ENCODE data around the gene COL6A5. TPM values are rescaled to one million over a fixed set of nuclear protein-coding genes. Genes with fewer than 3 reads are reported as not detected.
A peak's percentile ranks its signal among the peaks of the same experiment; 100 is the strongest.

Gene COL6A5
- polyA plus RNA-seq, 1 of the 3 experiments (the other 2 are of a cell fraction): not detected

DNA sequence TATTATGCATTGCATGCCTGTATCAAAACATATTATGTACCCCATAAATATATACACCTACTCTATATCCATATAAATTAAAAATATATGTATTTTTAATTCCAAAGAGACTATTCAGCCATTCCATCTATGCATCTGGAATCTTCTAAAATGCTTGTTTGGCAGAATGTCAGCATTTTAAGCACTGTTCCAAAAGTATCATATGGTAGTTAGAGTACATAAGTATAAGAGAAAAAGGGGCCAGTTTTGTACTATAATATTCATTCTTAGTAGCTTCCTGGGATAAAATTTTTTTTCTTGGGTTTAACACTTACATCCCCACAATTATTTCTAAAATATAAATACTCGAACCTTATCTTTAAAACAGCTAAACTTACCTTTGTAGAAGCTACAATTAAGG is 111.1 kb downstream of the COL6A5 start:
- TF ChIP-seq NFIC (IDR thresholded peaks at IDR 0.05; ENCODE audit: borderline replicate concordance): no peak
- TF ChIP-seq NRF1 (IDR thresholded peaks at IDR 0.05; ENCODE audit: low read depth, low read length): no peak
- TF ChIP-seq GABPA (IDR thresholded peaks at IDR 0.05; ENCODE audit: low read depth): no peak
- TF ChIP-seq EP300 (IDR thresholded peaks at IDR 0.05; ENCODE audit: borderline replicate concordance in 1 of 2, low read depth in 1 of 2, low read length in 1 of 2): no peak
- TF ChIP-seq, protein P1, sequence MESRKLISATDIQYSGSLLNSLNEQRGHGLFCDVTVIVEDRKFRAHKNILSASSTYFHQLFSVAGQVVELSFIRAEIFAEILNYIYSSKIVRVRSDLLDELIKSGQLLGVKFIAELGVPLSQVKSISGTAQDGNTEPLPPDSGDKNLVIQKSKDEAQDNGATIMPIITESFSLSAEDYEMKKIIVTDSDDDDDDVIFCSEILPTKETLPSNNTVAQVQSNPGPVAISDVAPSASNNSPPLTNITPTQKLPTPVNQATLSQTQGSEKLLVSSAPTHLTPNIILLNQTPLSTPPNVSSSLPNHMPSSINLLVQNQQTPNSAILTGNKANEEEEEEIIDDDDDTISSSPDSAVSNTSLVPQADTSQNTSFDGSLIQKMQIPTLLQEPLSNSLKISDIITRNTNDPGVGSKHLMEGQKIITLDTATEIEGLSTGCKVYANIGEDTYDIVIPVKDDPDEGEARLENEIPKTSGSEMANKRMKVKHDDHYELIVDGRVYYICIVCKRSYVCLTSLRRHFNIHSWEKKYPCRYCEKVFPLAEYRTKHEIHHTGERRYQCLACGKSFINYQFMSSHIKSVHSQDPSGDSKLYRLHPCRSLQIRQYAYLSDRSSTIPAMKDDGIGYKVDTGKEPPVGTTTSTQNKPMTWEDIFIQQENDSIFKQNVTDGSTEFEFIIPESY (IDR thresholded peaks at IDR 0.05; ENCODE audit: borderline replicate concordance, low read depth): no peak
- TF ChIP-seq MEF2A (IDR thresholded peaks at IDR 0.05; ENCODE audit: borderline replicate concordance, low read depth): no peak
- TF ChIP-seq FOXM1 (IDR thresholded peaks at IDR 0.05; ENCODE audit: low read depth): no peak
- TF ChIP-seq TAF1 (IDR thresholded peaks at IDR 0.05; ENCODE audit: borderline replicate concordance, low read depth, low read length): no peak
- no peak for TF ChIP-seq CHD2 (IDR thresholded peaks at IDR 0.05; ENCODE audit: low read length, partially characterized antibody)
- no peak for TF ChIP-seq YY1 (IDR thresholded peaks at IDR 0.05; ENCODE audit: low read depth)
- no peak for TF ChIP-seq ELF1 (IDR thresholded peaks at IDR 0.05)
- no peak for TF ChIP-seq RCOR1 (IDR thresholded peaks at IDR 0.05; ENCODE audit: low read length)
- TF ChIP-seq TCF12 (IDR thresholded peaks at IDR 0.05): no peak
- no peak for TF ChIP-seq GATA2 (CRISPR knock-in tag; IDR thresholded peaks at IDR 0.05)
- no peak for TF ChIP-seq RXRA (IDR thresholded peaks at IDR 0.05; ENCODE audit: borderline replicate concordance, low read depth)
- Histone ChIP-seq H3K36me3 (replicated peaks in 1 of 2; ENCODE audit: control insufficient read depth in 1 of 2, insufficient read depth in 2 of 2, low read length in 1 of 2) (no peaks in the 10 kb centered on the region), H3K27ac (ENCODE audit: low read depth in 2 of 2, low read length in 1 of 2) (no peak overlapping the region), H3K9ac (no peak overlapping the region), H3K4me2 (no peak overlapping the region), H3K4me3 (ENCODE audit: low read depth in 2 of 2, low read length in 1 of 2) (no peak overlapping the region), H3K4me1 (ENCODE audit: control insufficient read depth in 1 of 2, insufficient read depth in 2 of 2, low read depth in 1 of 2, low read length in 1 of 2) (no peaks in the 10 kb centered on the region), H3K9me2 (no peaks in the 10 kb centered on the region), H3F3A (replicated peaks; ENCODE audit: insufficient read depth) (no peaks in the 10 kb centered on the region), H3K79me2 (ENCODE audit: insufficient read depth) (no peaks in the 10 kb centered on the region), H3K9me3 (no peaks in the 10 kb centered on the region), H4K20me1 (ENCODE audit: insufficient read depth) (no peaks in the 10 kb centered on the region), H2AFZ (ENCODE audit: low read depth) (no peak overlapping the region), H3K27me3 (ENCODE audit: insufficient read depth) (no peaks in the 10 kb centered on the region)
- ChIA-PET POLR2A (no interaction called here), CTCF (no interaction called here)
- DNase-seq: no peak
- 9% methylated on average over 1 of the region's 1 CpG for WGBS (ENCODE audit: low lambda C conversion rate)

DNA sequence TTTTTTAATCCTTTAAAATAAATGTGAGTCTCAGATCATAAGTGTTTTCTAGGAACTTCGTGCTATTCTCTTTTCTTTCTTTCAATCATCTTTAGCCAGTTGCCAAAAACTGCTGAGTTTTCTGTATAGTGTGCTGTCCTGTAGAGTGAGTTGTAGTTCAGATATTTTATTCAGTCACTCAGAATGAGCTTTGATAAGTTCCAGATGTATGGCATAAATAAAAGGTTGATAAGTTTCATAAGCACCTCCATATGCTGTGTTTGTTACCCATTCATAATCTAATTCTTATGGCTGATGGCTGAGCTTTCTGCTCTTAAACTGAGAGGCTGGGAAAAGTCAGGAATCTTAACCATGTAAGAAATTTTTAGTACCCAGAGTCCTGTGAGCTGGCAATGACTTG is 112.2 kb downstream of the COL6A5 start:
- H3K9me2 ChIP-seq: no peaks in the 10 kb centered on the region
- H3F3A ChIP-seq (replicated peaks; ENCODE audit: insufficient read depth): no peaks in the 10 kb centered on the region
- POLR2A ChIA-PET: no interaction called here
- no peaks in the 10 kb centered on the region for H3K79me2 ChIP-seq (ENCODE audit: insufficient read depth)
- H3K36me3 ChIP-seq (replicated peaks in 1 of 2; ENCODE audit: control insufficient read depth in 1 of 2, insufficient read depth in 2 of 2, low read length in 1 of 2): no peaks in the 10 kb centered on the region
- H3K4me1 ChIP-seq (ENCODE audit: control insufficient read depth in 1 of 2, insufficient read depth in 2 of 2, low read depth in 1 of 2, low read length in 1 of 2): no peaks in the 10 kb centered on the region
- H3K4me3 ChIP-seq (ENCODE audit: low read depth in 2 of 2, low read length in 1 of 2): no peak overlapping the region
- no peak overlapping the region for H3K4me2 ChIP-seq
- H3K27ac ChIP-seq (ENCODE audit: low read depth in 2 of 2, low read length in 1 of 2): no peak overlapping the region
- TF ChIP-seq SIN3A (IDR thresholded peaks at IDR 0.05; ENCODE audit: borderline replicate concordance, low read depth, low read length) (no peak), POLR2AphosphoS5 (IDR thresholded peaks at IDR 0.05; ENCODE audit: low read depth, low read length) (no peak), JUND (IDR thresholded peaks at IDR 0.05) (no peak), EP300 (IDR thresholded peaks at IDR 0.05; ENCODE audit: borderline replicate concordance in 1 of 2, low read depth in 1 of 2, low read length in 1 of 2) (no peak), CHD2 (IDR thresholded peaks at IDR 0.05; ENCODE audit: low read length, partially characterized antibody) (no peak), MEF2A (IDR thresholded peaks at IDR 0.05; ENCODE audit: borderline replicate concordance, low read depth) (no peak), EZH2phosphoT487 (IDR thresholded peaks at IDR 0.05; ENCODE audit: borderline replicate concordance, low read depth) (no peak), TAF1 (IDR thresholded peaks at IDR 0.05; ENCODE audit: borderline replicate concordance, low read depth, low read length) (no peak), MXI1 (IDR thresholded peaks at IDR 0.05; ENCODE audit: low read depth, low read length) (no peak), SMC3 (IDR thresholded peaks at IDR 0.05; ENCODE audit: low read depth, low read length) (no peak)
- TF ChIP-seq, protein P2, sequence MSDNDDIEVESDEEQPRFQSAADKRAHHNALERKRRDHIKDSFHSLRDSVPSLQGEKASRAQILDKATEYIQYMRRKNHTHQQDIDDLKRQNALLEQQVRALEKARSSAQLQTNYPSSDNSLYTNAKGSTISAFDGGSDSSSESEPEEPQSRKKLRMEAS (IDR thresholded peaks at IDR 0.05; ENCODE audit: low read depth): no peak
- TF ChIP-seq, protein P3, sequence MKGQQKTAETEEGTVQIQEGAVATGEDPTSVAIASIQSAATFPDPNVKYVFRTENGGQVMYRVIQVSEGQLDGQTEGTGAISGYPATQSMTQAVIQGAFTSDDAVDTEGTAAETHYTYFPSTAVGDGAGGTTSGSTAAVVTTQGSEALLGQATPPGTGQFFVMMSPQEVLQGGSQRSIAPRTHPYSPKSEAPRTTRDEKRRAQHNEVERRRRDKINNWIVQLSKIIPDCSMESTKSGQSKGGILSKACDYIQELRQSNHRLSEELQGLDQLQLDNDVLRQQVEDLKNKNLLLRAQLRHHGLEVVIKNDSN (IDR thresholded peaks at IDR 0.05; ENCODE audit: borderline replicate concordance, low read depth): no peak
- TF ChIP-seq, protein P4, sequence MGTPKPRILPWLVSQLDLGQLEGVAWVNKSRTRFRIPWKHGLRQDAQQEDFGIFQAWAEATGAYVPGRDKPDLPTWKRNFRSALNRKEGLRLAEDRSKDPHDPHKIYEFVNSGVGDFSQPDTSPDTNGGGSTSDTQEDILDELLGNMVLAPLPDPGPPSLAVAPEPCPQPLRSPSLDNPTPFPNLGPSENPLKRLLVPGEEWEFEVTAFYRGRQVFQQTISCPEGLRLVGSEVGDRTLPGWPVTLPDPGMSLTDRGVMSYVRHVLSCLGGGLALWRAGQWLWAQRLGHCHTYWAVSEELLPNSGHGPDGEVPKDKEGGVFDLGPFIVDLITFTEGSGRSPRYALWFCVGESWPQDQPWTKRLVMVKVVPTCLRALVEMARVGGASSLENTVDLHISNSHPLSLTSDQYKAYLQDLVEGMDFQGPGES (IDR thresholded peaks at IDR 0.05; ENCODE audit: low read depth, low read length): no peak
- H4K20me1 ChIP-seq (ENCODE audit: insufficient read depth): no peaks in the 10 kb centered on the region
- WGBS (ENCODE audit: low lambda C conversion rate): 10% methylated on average over 1 of the region's 1 CpG
- CTCF ChIA-PET: interaction anchor here (1.6 kb wide), 1 partner anchor 182 kb away, joined by 7 read pairs; no protein-coding TSS in a partner anchor
- peak; percentile 3 for DNase-seq
- H3K9me3 ChIP-seq: no peaks in the 10 kb centered on the region
- no peak overlapping the region for H3K9ac ChIP-seq
- no peak overlapping the region for H2AFZ ChIP-seq (ENCODE audit: low read depth)
- no peaks in the 10 kb centered on the region for H3K27me3 ChIP-seq (ENCODE audit: insufficient read depth)

Data from SK-N-SH (cell line).